ENCODE results near the gene PPP1R3F. TPM values are rescaled to one million over a fixed set of nuclear protein-coding genes. Genes with fewer than 3 reads are reported as not detected.
"Not testable (repeated sequence)": the region's sequence is repeated elsewhere in the genome, so short reads cannot be mapped to it uniquely, and the experiment has no call there.

The PPP1R3F gene
- total and polyA plus RNA-seq, 2 donors from 2014 or later = 4.5 to 5.1 TPM

DNA sequence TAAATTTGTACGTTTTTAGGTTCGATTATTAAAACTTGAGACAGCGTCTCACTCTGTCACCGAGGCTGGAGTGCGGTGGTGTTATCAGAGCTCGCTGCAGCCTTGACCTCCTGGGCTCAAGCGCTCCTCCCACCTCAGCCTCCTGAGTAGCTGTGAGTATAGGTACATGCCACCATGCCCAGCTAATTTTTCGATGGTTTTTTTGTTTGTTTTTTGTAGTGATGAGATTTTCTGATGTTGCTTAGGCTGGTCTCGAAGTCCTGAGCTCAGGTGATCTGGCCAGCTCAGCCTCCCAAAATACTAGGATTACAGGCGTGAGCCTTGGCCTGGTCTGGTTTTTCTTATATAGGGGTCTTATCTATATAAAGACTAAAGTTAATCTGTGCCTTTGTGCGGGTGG, 60.8 kb downstream of the PPP1R3F start:
- not testable (repeated sequence) for H3K27me3 ChIP-seq (ENCODE audit: control insufficient read depth, insufficient read depth, low read length)

DNA sequence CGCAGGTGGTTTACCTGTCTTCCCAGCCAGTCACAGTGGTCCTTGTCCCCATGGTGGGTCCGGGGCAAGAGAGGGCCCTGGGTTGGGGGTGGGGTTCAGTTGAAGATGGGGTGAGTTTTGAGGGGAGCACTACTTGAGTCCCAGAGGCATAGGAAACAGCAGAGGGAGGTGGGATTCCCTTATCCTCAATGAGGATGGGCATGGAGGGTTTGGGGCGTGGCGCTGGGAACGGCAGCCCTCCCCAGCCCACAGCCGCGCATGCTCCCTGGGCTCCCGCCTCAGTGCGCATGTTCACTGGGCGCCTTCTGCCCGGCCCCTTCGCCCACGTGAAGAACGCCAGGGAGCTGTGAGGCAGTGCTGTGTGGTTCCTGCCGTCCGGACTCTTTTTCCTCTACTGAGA, 61.7 kb downstream of the PPP1R3F start, which contains the start of gene GAGE13:
Gene GAGE13, plus strand, starts transcription at position 301 of the 400 bp plus-strand sequence. CDS start 1,156 bp downstream, outside the sequence.
- intact Hi-C loops (cut with DNase I); H3K36me3 ChIP-seq (ENCODE audit: control insufficient read depth in 2 of 3, insufficient read depth in 3 of 3, low read length in 3 of 3); H3K4me1 ChIP-seq (ENCODE audit: control insufficient read depth in 2 of 3, insufficient read depth in 2 of 3, low read depth in 1 of 3, low read length in 3 of 3); H3K27me3 ChIP-seq (ENCODE audit: control insufficient read depth, insufficient read depth, low read length); H3K27ac ChIP-seq (ENCODE audit: low read depth in 2 of 2, low read length in 2 of 2); FAIRE-seq; H3K9ac ChIP-seq (ENCODE audit: low read length in 3 of 3); H3K4me3 ChIP-seq (ENCODE audit: low read length in 3 of 3); H3K9me3 ChIP-seq (ENCODE audit: control insufficient read depth in 2 of 3, insufficient read depth in 1 of 3, low read length in 3 of 3); DNase-seq: not testable (repeated sequence)

More for the DNA sequence above, 60.8 kb downstream of the PPP1R3F start:
- FAIRE-seq; intact Hi-C loops (cut with DNase I); H3K36me3 ChIP-seq (ENCODE audit: control insufficient read depth in 2 of 3, insufficient read depth in 3 of 3, low read length in 3 of 3); H3K4me3 ChIP-seq (ENCODE audit: low read length in 3 of 3); H3K4me1 ChIP-seq (ENCODE audit: control insufficient read depth in 2 of 3, insufficient read depth in 2 of 3, low read depth in 1 of 3, low read length in 3 of 3); H3K27ac ChIP-seq (ENCODE audit: low read depth in 2 of 2, low read length in 2 of 2); H3K9ac ChIP-seq (ENCODE audit: low read length in 3 of 3); H3K9me3 ChIP-seq (ENCODE audit: control insufficient read depth in 2 of 3, insufficient read depth in 1 of 3, low read length in 3 of 3); DNase-seq: not testable (repeated sequence)

DNA sequence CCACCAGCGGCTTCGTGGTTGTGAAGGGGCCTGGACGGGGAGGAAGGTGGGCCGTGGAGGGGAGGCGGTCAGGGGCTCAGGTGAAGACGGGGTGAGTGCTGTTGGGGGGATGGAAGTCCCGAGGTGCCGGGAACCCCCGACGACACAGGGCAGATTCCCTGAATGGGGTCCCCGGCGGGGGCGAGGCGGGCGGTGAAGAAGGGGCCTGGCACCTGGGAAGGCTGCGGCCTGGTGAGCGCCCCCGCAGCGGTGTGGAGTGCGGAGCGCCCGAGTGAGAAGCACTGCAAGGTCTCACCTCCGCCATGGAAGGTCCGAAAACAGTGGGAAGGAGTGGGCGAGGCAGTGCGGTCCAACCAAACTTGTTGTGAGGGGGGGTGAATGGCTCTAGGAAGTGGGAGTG, 62.2 kb downstream of the PPP1R3F start:
- H3K4me1 ChIP-seq (ENCODE audit: control insufficient read depth in 2 of 3, insufficient read depth in 2 of 3, low read depth in 1 of 3, low read length in 3 of 3); H3K9ac ChIP-seq (ENCODE audit: low read length in 3 of 3); FAIRE-seq; H3K9me3 ChIP-seq (ENCODE audit: control insufficient read depth in 2 of 3, insufficient read depth in 1 of 3, low read length in 3 of 3); intact Hi-C loops (cut with DNase I); H3K27me3 ChIP-seq (ENCODE audit: control insufficient read depth, insufficient read depth, low read length); H3K36me3 ChIP-seq (ENCODE audit: control insufficient read depth in 2 of 3, insufficient read depth in 3 of 3, low read length in 3 of 3); H3K27ac ChIP-seq (ENCODE audit: low read depth in 2 of 2, low read length in 2 of 2); H3K4me3 ChIP-seq (ENCODE audit: low read length in 3 of 3): not testable (repeated sequence)
- DNase-seq = peak in 2 of 5 donors; percentile 13 to 80

Other genes starting within 250 kb of the PPP1R3F start
- gene TFE3, start 226.4 kb upstream of the PPP1R3F start, total RNA-seq = 47.3 TPM
- gene TFE3, start 226.4 kb upstream of the PPP1R3F start, polyA plus RNA-seq (ENCODE audit: insufficient read depth, low read depth, low replicate concordance) = 32.8 TPM
- 13.7 TPM for gene CCDC120, start 210.8 kb upstream of the PPP1R3F start, total RNA-seq
- 5.2 TPM for gene CCDC120, start 210.8 kb upstream of the PPP1R3F start, polyA plus RNA-seq (ENCODE audit: insufficient read depth, low read depth, low replicate concordance)
- 24.0 TPM for gene PRAF2, start 195.8 kb upstream of the PPP1R3F start, total RNA-seq
- 47.9 TPM for gene PRAF2, start 195.8 kb upstream of the PPP1R3F start, polyA plus RNA-seq (ENCODE audit: insufficient read depth, low read depth, low replicate concordance)
- gene WDR45, start 189.9 kb upstream of the PPP1R3F start, total RNA-seq = 67.4 TPM
- 72.4 TPM for gene WDR45, start 189.9 kb upstream of the PPP1R3F start, polyA plus RNA-seq (ENCODE audit: insufficient read depth, low read depth, low replicate concordance)
- gene GPKOW, start 146.1 kb upstream of the PPP1R3F start, total RNA-seq = 20.4 TPM
- 21.4 TPM for gene GPKOW, start 146.1 kb upstream of the PPP1R3F start, polyA plus RNA-seq (ENCODE audit: insufficient read depth, low read depth, low replicate concordance)
- 11.6 TPM for gene MAGIX, start 107.0 kb upstream of the PPP1R3F start, total RNA-seq
- gene MAGIX, start 107.0 kb upstream of the PPP1R3F start, polyA plus RNA-seq (ENCODE audit: insufficient read depth, low read depth, low replicate concordance) = 34.0 TPM
- gene PLP2, start 97.9 kb upstream of the PPP1R3F start, total RNA-seq = 139 TPM
- 58.6 TPM for gene PLP2, start 97.9 kb upstream of the PPP1R3F start, polyA plus RNA-seq (ENCODE audit: insufficient read depth, low read depth, low replicate concordance)
- gene PRICKLE3, start 83.4 kb upstream of the PPP1R3F start, total RNA-seq = 11.6 TPM
- gene PRICKLE3, start 83.4 kb upstream of the PPP1R3F start, polyA plus RNA-seq (ENCODE audit: insufficient read depth, low read depth, low replicate concordance) = 3.4 TPM
- 4.0 TPM for gene SYP, start 69.6 kb upstream of the PPP1R3F start, total RNA-seq
- 7.2 TPM for gene SYP, start 69.6 kb upstream of the PPP1R3F start, polyA plus RNA-seq (ENCODE audit: insufficient read depth, low read depth, low replicate concordance)
- 0.25 TPM for gene CACNA1F, start 36.5 kb upstream of the PPP1R3F start, total RNA-seq
- 0.15 TPM for gene CACNA1F, start 36.5 kb upstream of the PPP1R3F start, polyA plus RNA-seq (ENCODE audit: insufficient read depth, low read depth, low replicate concordance)
- 18.5 TPM for gene CCDC22, start 34.3 kb upstream of the PPP1R3F start, total RNA-seq
- gene CCDC22, start 34.3 kb upstream of the PPP1R3F start, polyA plus RNA-seq (ENCODE audit: insufficient read depth, low read depth, low replicate concordance) = 13.4 TPM
- 2.0 TPM for gene FOXP3, start 5.1 kb upstream of the PPP1R3F start, total RNA-seq
- gene FOXP3, start 5.1 kb upstream of the PPP1R3F start, polyA plus RNA-seq (ENCODE audit: insufficient read depth, low read depth, low replicate concordance) = 0.45 TPM
- not detected for gene GAGE10, start 33.9 kb downstream of the PPP1R3F start, total RNA-seq
- not detected for gene GAGE10, start 33.9 kb downstream of the PPP1R3F start, polyA plus RNA-seq (ENCODE audit: insufficient read depth, low read depth, low replicate concordance)
- not detected for gene GAGE12J, start 52.2 kb downstream of the PPP1R3F start, total RNA-seq
- not detected for gene GAGE12J, start 52.2 kb downstream of the PPP1R3F start, polyA plus RNA-seq (ENCODE audit: insufficient read depth, low read depth, low replicate concordance)
- gene GAGE13, start 61.8 kb downstream of the PPP1R3F start, total RNA-seq = not detected
- not detected for gene GAGE13, start 61.8 kb downstream of the PPP1R3F start, polyA plus RNA-seq (ENCODE audit: insufficient read depth, low read depth, low replicate concordance)